Ramos (cell line): Measurements from ENCODE around the gene CYP2C19.
"Not testable (repeated sequence)": the region's sequence is repeated elsewhere in the genome, so short reads cannot be mapped to it uniquely, and the experiment has no call there.

ENCODE experiments used
- in situ Hi-C: fragments of 300-500 bp; cut with MboI; formaldehyde crosslinking; loops from one replicate; pipeline ENCODE4 v1.14.3; 2022; ENCODE audit warnings: low sequenced_read_pairs; ENCODE audit not compliant: unreplicated experiment

The CYP2C19 gene

GRCh38 chr10:94762393-94762792, at the start of gene CYP2C19:
TSS of gene CYP2C19 (plus strand) at chr10:94762681. CDS start at chr10:94762706, 25 bp downstream.
- in situ Hi-C loops: no loop called here

GRCh38 chr10:94725871-94726270, 36.6 kb upstream of the CYP2C19 start:
- in situ Hi-C loops: no loop called here

GRCh38 chr10:94735197-94735596, 27.3 kb upstream of the CYP2C19 start:
- in situ Hi-C loops: no loop called here

- in situ Hi-C loops: no loop called here
Observed at GRCh38 chr10:94738588-94738987, 23.9 kb upstream of the CYP2C19 start.

GRCh38 chr10:94747137-94747536, 15.3 kb upstream of the CYP2C19 start:
- in situ Hi-C loops: no loop called here

DNA sequence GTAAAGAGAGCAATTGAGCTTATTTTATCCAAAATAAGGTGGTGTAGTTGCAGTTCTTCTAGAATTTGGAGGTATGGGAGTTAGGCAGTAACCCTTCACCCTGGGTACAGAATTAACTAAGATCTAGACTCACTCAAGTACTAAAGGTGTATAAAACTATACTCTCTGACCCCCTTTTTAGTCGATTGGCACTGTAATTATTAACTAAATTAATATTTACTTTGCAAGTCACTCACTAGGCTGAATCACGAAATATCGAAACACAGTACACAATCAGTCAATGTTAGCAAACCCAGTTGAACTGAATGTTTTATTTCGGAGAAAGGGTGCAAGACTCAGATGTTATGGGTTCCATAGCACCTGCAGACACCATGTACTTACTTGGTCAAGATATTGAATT, 14.6 kb upstream of the CYP2C19 start:
- in situ Hi-C loops: no loop called here

- in situ Hi-C loops: no loop called here
Observed at GRCh38 chr10:94757916-94758315, 4.6 kb upstream of the CYP2C19 start.

DNA sequence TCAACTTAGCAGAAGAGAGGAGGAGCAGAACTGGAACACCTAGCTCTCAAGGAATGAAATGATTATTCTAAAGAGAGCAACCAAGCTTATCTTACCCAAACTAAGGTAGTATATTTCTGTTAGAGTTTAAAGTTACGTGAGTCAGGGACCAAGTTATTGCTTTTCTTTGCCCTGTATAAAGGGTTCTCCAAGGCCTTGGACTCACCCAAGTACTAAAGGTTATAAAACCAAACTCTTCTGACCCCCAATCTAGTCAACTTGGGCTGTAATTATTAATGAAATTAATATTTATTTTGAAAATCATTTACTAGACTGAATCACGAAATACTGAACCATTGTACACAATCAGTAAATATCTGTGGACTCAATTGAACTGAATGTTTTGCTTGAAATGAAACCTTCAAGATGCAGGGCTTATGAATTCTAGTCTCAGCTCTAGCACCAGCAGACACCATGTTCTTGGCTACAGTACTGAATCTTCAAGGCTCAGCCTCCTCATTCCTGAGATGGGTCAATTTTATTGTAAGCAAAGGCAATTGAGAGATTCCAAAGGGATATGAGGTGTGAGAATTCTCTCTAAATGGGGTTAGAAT, 1.8 kb upstream of the CYP2C19 start:
- in situ Hi-C loops: no loop called here

GRCh38 chr10:94775425-94775824, 12.9 kb downstream of the CYP2C19 start:
- in situ Hi-C loops: not testable (repeated sequence)

DNA sequence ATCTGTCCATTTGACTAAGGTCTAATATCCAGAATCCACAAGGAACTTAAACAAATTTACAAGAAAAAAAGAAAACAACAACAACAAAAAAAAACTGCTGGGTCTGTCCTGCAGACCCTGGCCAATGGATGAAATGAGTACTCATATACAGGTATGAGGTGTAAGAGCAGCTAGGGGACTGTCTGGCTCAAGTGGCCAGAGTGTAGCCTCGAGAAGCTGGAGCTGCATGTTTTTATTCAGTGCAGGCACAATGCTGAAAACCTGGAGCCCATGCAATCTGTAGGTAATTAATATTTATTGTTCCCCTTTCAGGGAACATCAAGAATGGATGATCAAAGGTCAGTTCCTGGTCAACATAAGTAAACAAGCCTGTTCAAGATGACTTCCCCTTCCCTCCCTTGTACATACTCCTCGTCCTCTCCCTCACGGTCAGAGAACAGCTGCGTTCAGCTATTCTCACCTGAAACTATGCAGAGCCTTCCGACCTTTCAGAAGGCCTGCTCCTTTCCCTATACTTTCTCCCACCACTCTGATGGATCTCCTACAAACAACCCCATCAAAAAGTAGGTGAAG, 15.5 kb downstream of the CYP2C19 start:
- in situ Hi-C loops: no loop called here

GRCh38 chr10:94780844-94781243, 18.4 kb downstream of the CYP2C19 start:
- in situ Hi-C loops: no loop called here

GRCh38 chr10:94784256-94784655, 21.8 kb downstream of the CYP2C19 start:
- in situ Hi-C loops: no loop called here

DNA sequence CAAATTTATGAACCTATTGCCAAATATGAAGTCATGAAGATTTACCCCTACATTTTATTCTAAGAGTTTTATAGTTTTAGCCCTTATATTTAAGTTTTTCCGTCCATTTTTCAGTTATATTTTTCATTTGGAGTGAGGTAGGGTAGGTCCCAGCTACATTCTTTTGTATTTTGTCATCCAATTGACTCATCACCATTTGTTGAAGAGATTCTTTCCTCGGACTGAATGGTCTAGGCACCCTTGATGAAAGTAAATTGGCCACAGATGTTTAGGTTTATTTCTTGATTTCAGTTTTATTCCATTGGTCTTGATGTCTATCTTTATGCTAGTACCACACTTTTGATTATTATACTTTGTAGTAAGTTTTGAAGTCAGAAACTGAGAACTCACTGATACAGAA, 22.7 kb downstream of the CYP2C19 start:
- in situ Hi-C loops: no loop called here

- in situ Hi-C loops: not testable (repeated sequence)
Observed at GRCh38 chr10:94800551-94800950, 38.1 kb downstream of the CYP2C19 start.

DNA sequence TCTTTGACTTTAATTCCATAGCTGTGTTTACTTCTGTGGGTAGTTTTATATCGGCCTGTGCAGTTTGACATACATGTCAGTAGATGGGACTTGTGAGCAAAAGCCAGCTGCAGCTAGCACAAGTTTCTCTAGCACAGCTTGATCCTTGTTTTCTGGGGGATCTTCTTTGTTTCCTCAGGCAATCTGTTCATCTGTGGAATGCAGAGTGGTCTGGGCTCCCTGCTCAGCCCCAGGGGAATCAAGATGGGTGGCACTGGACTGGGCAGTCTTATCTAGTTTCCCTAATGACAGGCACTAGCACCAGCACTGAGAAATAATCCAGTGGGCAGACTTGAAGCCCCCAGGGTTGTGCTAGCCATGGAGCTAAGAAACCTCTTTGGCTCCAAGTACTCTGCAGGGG, 40.8 kb downstream of the CYP2C19 start:
- in situ Hi-C loops: no loop called here

DNA sequence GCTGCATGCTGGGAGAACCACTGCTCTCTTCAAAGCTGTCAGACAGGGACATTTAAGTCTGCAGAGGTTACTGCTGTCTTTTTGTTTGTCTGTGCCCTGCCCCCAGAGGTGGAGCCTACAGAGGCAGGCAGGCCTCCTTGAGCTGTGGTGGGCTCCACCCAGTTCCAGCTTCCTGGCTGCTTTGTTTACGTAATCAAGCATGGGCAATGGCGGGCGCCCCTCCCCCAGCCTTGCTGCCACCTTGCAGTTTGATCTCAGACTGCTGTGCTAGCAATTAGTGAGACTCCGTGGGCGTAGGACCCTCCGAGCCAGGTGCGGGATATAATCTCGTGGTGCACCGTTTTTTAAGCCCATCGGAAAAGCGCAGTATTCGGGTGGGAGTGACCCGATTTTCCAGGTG, 67.5 kb downstream of the CYP2C19 start:
- in situ Hi-C loops: not testable (repeated sequence)

- in situ Hi-C loops: no loop called here
Observed at GRCh38 chr10:94846204-94846603, 83.7 kb downstream of the CYP2C19 start.

DNA sequence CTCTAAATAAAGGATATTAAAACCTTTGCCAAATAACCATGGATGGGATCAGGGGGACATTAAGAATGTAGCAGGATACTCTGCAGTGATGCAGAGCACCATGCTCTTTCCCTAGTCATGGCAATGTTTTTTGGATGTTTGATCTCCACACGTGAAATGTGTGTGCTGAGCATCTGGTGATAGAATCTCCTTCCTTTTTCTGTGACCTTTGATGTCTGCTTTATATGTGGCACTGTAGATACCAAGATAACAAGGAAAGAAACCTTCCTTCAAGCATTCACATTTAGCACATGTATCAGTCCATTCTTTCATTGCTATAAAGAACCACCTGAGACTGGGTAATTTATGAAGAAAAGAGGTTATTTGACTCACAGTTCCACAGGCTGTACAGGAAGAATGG, 88.3 kb downstream of the CYP2C19 start:
- in situ Hi-C loops: no loop called here

- in situ Hi-C loops: no loop called here
Observed at GRCh38 chr10:94851263-94851662, 88.8 kb downstream of the CYP2C19 start.

DNA sequence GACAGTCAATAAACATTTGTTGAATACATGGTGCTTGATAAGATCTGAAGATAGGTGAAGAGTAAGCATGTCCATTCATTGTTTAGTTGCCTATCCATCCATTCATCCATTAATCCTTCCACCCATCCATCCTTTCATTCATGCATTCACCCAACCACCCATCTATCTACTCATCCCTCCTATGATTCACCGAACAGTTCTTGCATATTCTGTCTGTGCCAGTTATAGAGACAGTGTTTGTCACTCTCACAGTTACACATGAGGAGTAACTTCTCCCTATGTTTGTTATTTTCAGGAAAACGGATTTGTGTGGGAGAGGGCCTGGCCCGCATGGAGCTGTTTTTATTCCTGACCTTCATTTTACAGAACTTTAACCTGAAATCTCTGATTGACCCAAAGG, 90.0 kb downstream of the CYP2C19 start:
- in situ Hi-C loops: no loop called here

DNA sequence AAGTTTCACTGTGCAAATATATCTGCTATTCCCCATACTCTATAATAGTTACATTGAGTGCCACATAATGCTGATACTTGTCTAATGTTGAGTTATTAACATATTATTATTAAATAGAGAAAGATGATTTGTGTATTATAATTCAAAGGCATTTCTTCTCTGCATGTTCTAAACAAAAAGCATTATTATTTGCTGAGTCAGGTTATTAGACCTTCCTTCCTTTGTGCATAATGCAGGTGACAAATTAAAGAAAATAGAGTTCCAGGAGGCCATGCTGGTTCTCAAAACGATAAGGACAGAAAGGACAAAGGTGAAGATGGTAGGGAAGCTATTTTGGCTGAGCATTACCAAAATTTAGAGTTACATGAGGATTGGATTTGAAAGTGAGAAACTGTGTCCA, 90.6 kb downstream of the CYP2C19 start:
- in situ Hi-C loops: no loop called here

- in situ Hi-C loops: no loop called here
Observed at GRCh38 chr10:94858005-94858404, 95.5 kb downstream of the CYP2C19 start.
